Thoracic aorta (tissue), 2 donors: ENCODE measurements around the gene CEP55. TPM values are rescaled to one million over a fixed set of nuclear protein-coding genes. Genes with fewer than 3 reads are reported as not detected.

Experiments
- ATAC-seq: fragments of 150-250 bp; one replicate; pipeline ENCODE4 v1.8.0; 2017; ENCODE audit warnings: low read depth; ENCODE audit not compliant: insufficient number of reproducible peaks, low FRiP score
- DNase-seq: peaks from one replicate; pipeline ENCODE4 v3.0.0-alpha.2; 2020; ENCODE audit warnings: low spot score
- H3K27ac ChIP-seq, 2 donors: fragments of 200-600 bp; sonication (generic); 1 replicate in 1 of 2; 2 replicates in 1 of 2; pipeline ENCODE4 v1.5.1; 2016; ENCODE audit warnings: mild to moderate bottlenecking in 2 of 2, moderate library complexity in 2 of 2
- H3K27me3 ChIP-seq: fragments of 200-600 bp; sonication (generic); replicated peaks from 2 replicates; pipeline ENCODE4 v1.6.0; 2016; ENCODE audit warnings: mild to moderate bottlenecking; ENCODE audit not compliant: insufficient read depth
- H3K36me3 ChIP-seq: fragments of 200-600 bp; sonication (generic); one replicate; pipeline ENCODE4 v1.5.1; 2016
- H3K4me1 ChIP-seq, 2 donors: fragments of 200-600 bp; sonication (generic); 1 replicate in 1 of 2; 2 replicates in 1 of 2; pipeline versions ENCODE4 v1.5.1 to v1.6.0; 2016; ENCODE audit warnings: low read depth in 2 of 2, mild to moderate bottlenecking in 1 of 2; ENCODE audit not compliant: control insufficient read depth in 1 of 2
- H3K4me3 ChIP-seq: fragments of 200-600 bp; sonication (generic); 2 replicates; pipeline ENCODE4 v1.5.1; 2016; ENCODE audit warnings: mild to moderate bottlenecking
- H3K9me3 ChIP-seq: fragments of 200-600 bp; sonication (generic); 2 replicates; pipeline ENCODE4 v1.5.1; 2016
- CTCF ChIP-seq: fragments of 200-600 bp; sonication (generic); IDR thresholded peaks from one replicate; pipeline ENCODE4 v1.5.1; 2019; ENCODE audit warnings: antibody characterized with exemption
- total RNA-seq, 2 donors: library from RNA; depleted of rRNA; stranded (reverse); fragments of >200 nt; gene quantifications; one replicate each; pipeline versions ENCODE4 v1.1.0 to v1.2.3, GENCODE V29; 2016

CEP55 gene
- total RNA-seq, 2 donors from 2014 or later, result 5.1 TPM; not detected in 1

GRCh38 chr10:93572606-93573005 lies 76.2 kb downstream of the CEP55 start:
- H3K9me3 ChIP-seq, result no peaks in the 10 kb centered on the region
- H3K36me3 ChIP-seq, result no peaks in the 10 kb centered on the region
- peaks cover 0 to 4% of the 10 kb centered on the region in 2 donors for H3K4me1 ChIP-seq
- H3K27ac ChIP-seq, result no peak overlapping the region
- H3K27me3 ChIP-seq, result peaks cover 7% of the 10 kb centered on the region
- no peak for TF ChIP-seq CTCF
- H3K4me3 ChIP-seq, result no peak overlapping the region
- DNase-seq (no peak), ATAC-seq (no peak)

GRCh38 chr10:93573051-93573909 lies 76.9 kb downstream of the CEP55 start:
- Histone ChIP-seq H3K4me1 (no peaks in the 10 kb centered on the region), H3K4me3 (no peak overlapping the region), H3K9me3 (no peaks in the 10 kb centered on the region), H3K27ac (no peak overlapping the region), H3K27me3 (peaks cover 5% of the 10 kb centered on the region), H3K36me3 (no peaks in the 10 kb centered on the region)
- ATAC-seq, result no peak
- DNase-seq, result no peak
- no peak for TF ChIP-seq CTCF

GRCh38 chr10:93573924-93574323 lies 77.5 kb downstream of the CEP55 start:
- H3K9me3 ChIP-seq, result no peaks in the 10 kb centered on the region
- TF ChIP-seq CTCF, result no peak

GRCh38 chr10:93576888-93577287 lies 80.5 kb downstream of the CEP55 start:
- no peaks in the 10 kb centered on the region for H3K27me3 ChIP-seq
- H3K9me3 ChIP-seq, result no peaks in the 10 kb centered on the region
- no peaks in the 10 kb centered on the region for H3K36me3 ChIP-seq
- H3K4me1 ChIP-seq, result no peaks in the 10 kb centered on the region
- H3K27ac ChIP-seq, result no peak overlapping the region
- ATAC-seq (no peak), DNase-seq (no peak)
- TF ChIP-seq CTCF, result no peak
- H3K4me3 ChIP-seq, result no peak overlapping the region

More at GRCh38 chr10:93573924-93574323, 77.5 kb downstream of the CEP55 start:
- no peak for DNase-seq
- no peak overlapping the region for H3K4me3 ChIP-seq
- no peaks in the 10 kb centered on the region for H3K36me3 ChIP-seq
- H3K4me1 ChIP-seq, result no peaks in the 10 kb centered on the region
- no peak for ATAC-seq
- H3K27me3 ChIP-seq, result no peaks in the 10 kb centered on the region
- no peak overlapping the region for H3K27ac ChIP-seq

- DNase-seq (no peak), ATAC-seq (no peak)
- no peak overlapping the region for H3K4me3 ChIP-seq
- H3K27me3 ChIP-seq, result no peaks in the 10 kb centered on the region
- TF ChIP-seq CTCF, result no peak
- no peak overlapping the region for H3K27ac ChIP-seq
- no peaks in the 10 kb centered on the region for H3K9me3 ChIP-seq
- no peaks in the 10 kb centered on the region for H3K4me1 ChIP-seq
- no peaks in the 10 kb centered on the region for H3K36me3 ChIP-seq
Measured at GRCh38 chr10:93577565-93577964, 81.2 kb downstream of the CEP55 start.

Other genes starting within 250 kb of the CEP55 start
- 100 to 1,000 TPM; 132 to 138 TPM for gene MYOF, start 14.3 kb upstream of the CEP55 start, total RNA-seq
- 1 to 10 TPM in 1 of 2 donors, not detected in 1; 1.3 TPM for gene FFAR4, start 70.1 kb downstream of the CEP55 start, total RNA-seq
- gene RBP4, start 104.6 kb downstream of the CEP55 start, total RNA-seq, result 10 to 100 TPM; 23.1 to 23.3 TPM
- not detected for gene PDE6C, start 115.9 kb downstream of the CEP55 start, total RNA-seq
- 10 to 100 TPM; 25.7 to 35.9 TPM for gene FRA10AC1, start 206.0 kb downstream of the CEP55 start, total RNA-seq